ENCODE measurements around the gene EPHA3. TPM values are rescaled to one million over a fixed set of nuclear protein-coding genes. Genes with fewer than 3 reads are reported as not detected.
A peak's percentile ranks its signal among the peaks of the same experiment; 100 is the strongest.

The EPHA3 gene
- polyA plus RNA-seq, 4 donors: 4.9 to 5.2 (median 5.1) TPM

GRCh38 chr3:89278302-89279025, 171.0 kb downstream of the EPHA3 start:
- no peak for DNase-seq (ENCODE audit: low read depth in 4 of 4, low spot score in 2 of 4)

GRCh38 chr3:89280301-89280700, 172.9 kb downstream of the EPHA3 start:
- DNase-seq (ENCODE audit: low read depth in 4 of 4, low spot score in 2 of 4): no peak

- DNase-seq (ENCODE audit: low read depth in 4 of 4, low spot score in 2 of 4): no peak
Measured at GRCh38 chr3:89280822-89281365, 173.5 kb downstream of the EPHA3 start.

- no peak for DNase-seq (ENCODE audit: low read depth in 4 of 4, low spot score in 2 of 4)
Measured at GRCh38 chr3:89287902-89288508, 180.6 kb downstream of the EPHA3 start.

- no peak for DNase-seq (ENCODE audit: low read depth in 4 of 4, low spot score in 2 of 4)
Measured at GRCh38 chr3:89289574-89290190, 182.3 kb downstream of the EPHA3 start.

- DNase-seq (ENCODE audit: low read depth in 4 of 4, low spot score in 2 of 4): no peak
Measured at GRCh38 chr3:89297199-89297598, 189.8 kb downstream of the EPHA3 start.

- no peak for DNase-seq (ENCODE audit: low read depth in 4 of 4, low spot score in 2 of 4)
Measured at GRCh38 chr3:89300526-89300925, 193.1 kb downstream of the EPHA3 start.

- DNase-seq (ENCODE audit: low read depth in 4 of 4, low spot score in 2 of 4): no peak
Measured at GRCh38 chr3:89300981-89301380, 193.6 kb downstream of the EPHA3 start.

- DNase-seq (ENCODE audit: low read depth in 4 of 4, low spot score in 2 of 4): no peak
Measured at GRCh38 chr3:89303701-89304100, 196.3 kb downstream of the EPHA3 start.

- no peak for DNase-seq (ENCODE audit: low read depth in 4 of 4, low spot score in 2 of 4)
Measured at GRCh38 chr3:89306540-89306939, 199.1 kb downstream of the EPHA3 start.

GRCh38 chr3:89311581-89311980, 204.2 kb downstream of the EPHA3 start:
- no peak for DNase-seq (ENCODE audit: low read depth in 4 of 4, low spot score in 2 of 4)

GRCh38 chr3:89312141-89312540, 204.7 kb downstream of the EPHA3 start:
- no peak for DNase-seq (ENCODE audit: low read depth in 4 of 4, low spot score in 2 of 4)

GRCh38 chr3:89314454-89315098, 207.2 kb downstream of the EPHA3 start:
- peak in 2 of 4 donors; percentile 5 to 13 for DNase-seq (ENCODE audit: low read depth in 4 of 4, low spot score in 2 of 4)

- no peak for DNase-seq (ENCODE audit: low read depth in 4 of 4, low spot score in 2 of 4)
Measured at GRCh38 chr3:89315750-89316470, 208.5 kb downstream of the EPHA3 start.

GRCh38 chr3:89320186-89320585, 212.8 kb downstream of the EPHA3 start:
- DNase-seq (ENCODE audit: low read depth in 4 of 4, low spot score in 2 of 4): no peak

- DNase-seq (ENCODE audit: low read depth in 4 of 4, low spot score in 2 of 4): no peak
Measured at GRCh38 chr3:89326997-89327396, 219.6 kb downstream of the EPHA3 start.

- DNase-seq (ENCODE audit: low read depth in 4 of 4, low spot score in 2 of 4): no peak
Measured at GRCh38 chr3:89332386-89332785, 225.0 kb downstream of the EPHA3 start.

- no peak for DNase-seq (ENCODE audit: low read depth in 4 of 4, low spot score in 2 of 4)
Measured at GRCh38 chr3:89332793-89333192, 225.4 kb downstream of the EPHA3 start.

GRCh38 chr3:89335693-89336092, 228.3 kb downstream of the EPHA3 start:
- DNase-seq (ENCODE audit: low read depth in 4 of 4, low spot score in 2 of 4): no peak

- DNase-seq (ENCODE audit: low read depth in 4 of 4, low spot score in 2 of 4): no peak
Measured at GRCh38 chr3:89340408-89340807, 233.0 kb downstream of the EPHA3 start.

- no peak for DNase-seq (ENCODE audit: low read depth in 4 of 4, low spot score in 2 of 4)
Measured at GRCh38 chr3:89344076-89344475, 236.7 kb downstream of the EPHA3 start.
